ENCODE measurements around the gene MYRIP.

The MYRIP gene

DNA sequence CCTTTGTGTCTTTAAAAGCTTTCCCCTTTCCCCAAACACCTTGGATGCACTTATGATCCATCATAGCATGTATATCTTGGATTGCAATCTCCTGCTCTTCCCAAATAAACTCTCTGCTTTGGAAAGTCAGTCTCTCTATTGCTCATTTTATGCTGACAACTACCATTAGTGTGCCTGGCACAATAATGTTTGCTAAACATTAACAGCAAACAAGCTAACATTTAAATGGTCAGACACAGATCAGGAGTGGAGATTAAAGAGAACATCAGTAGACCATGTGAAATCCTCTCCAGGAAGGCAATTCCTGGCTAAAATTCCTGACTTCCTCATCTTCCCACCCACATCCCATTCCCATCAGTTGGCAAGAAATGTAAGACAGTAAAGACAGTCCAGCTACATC is 455.8 kb downstream of the MYRIP start:
- TF ChIP-seq EZH2 (IDR thresholded peaks at IDR 0.05; ENCODE audit: borderline replicate concordance, low read length) = no peak
- TF ChIP-seq, protein P1, sequence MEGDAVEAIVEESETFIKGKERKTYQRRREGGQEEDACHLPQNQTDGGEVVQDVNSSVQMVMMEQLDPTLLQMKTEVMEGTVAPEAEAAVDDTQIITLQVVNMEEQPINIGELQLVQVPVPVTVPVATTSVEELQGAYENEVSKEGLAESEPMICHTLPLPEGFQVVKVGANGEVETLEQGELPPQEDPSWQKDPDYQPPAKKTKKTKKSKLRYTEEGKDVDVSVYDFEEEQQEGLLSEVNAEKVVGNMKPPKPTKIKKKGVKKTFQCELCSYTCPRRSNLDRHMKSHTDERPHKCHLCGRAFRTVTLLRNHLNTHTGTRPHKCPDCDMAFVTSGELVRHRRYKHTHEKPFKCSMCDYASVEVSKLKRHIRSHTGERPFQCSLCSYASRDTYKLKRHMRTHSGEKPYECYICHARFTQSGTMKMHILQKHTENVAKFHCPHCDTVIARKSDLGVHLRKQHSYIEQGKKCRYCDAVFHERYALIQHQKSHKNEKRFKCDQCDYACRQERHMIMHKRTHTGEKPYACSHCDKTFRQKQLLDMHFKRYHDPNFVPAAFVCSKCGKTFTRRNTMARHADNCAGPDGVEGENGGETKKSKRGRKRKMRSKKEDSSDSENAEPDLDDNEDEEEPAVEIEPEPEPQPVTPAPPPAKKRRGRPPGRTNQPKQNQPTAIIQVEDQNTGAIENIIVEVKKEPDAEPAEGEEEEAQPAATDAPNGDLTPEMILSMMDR (IDR thresholded peaks at IDR 0.05; ENCODE audit: low read length) = no peak
- Histone ChIP-seq H2AFZ (ENCODE audit: low read length) (no peak overlapping the region), H3K9me3 (ENCODE audit: low read length) (no peaks in the 10 kb centered on the region), H3K9me2 (ENCODE audit: low read depth, low read length) (no peaks in the 10 kb centered on the region), H3K79me2 (ENCODE audit: insufficient read depth, low read length) (no peaks in the 10 kb centered on the region), H3K9ac (ENCODE audit: low read length) (no peak overlapping the region), H3K4me1 (ENCODE audit: insufficient read depth, low read length, severe bottlenecking) (no peaks in the 10 kb centered on the region), H4K20me1 (ENCODE audit: insufficient read depth, low read length) (no peaks in the 10 kb centered on the region), H3K36me3 (ENCODE audit: insufficient read depth, low read length) (no peaks in the 10 kb centered on the region), H3F3A (ENCODE audit: insufficient read depth, low read length) (no peaks in the 10 kb centered on the region), H3K4me2 (ENCODE audit: low read length) (no peak overlapping the region), H3K4me3 (ENCODE audit: low read depth, low read length, poor library complexity, severe bottlenecking) (no peak overlapping the region), H3K27ac (ENCODE audit: low read depth, low read length, poor library complexity, severe bottlenecking) (no peak overlapping the region), H3K27me3 (ENCODE audit: insufficient read depth, low read length) (no peaks in the 10 kb centered on the region)

DNA sequence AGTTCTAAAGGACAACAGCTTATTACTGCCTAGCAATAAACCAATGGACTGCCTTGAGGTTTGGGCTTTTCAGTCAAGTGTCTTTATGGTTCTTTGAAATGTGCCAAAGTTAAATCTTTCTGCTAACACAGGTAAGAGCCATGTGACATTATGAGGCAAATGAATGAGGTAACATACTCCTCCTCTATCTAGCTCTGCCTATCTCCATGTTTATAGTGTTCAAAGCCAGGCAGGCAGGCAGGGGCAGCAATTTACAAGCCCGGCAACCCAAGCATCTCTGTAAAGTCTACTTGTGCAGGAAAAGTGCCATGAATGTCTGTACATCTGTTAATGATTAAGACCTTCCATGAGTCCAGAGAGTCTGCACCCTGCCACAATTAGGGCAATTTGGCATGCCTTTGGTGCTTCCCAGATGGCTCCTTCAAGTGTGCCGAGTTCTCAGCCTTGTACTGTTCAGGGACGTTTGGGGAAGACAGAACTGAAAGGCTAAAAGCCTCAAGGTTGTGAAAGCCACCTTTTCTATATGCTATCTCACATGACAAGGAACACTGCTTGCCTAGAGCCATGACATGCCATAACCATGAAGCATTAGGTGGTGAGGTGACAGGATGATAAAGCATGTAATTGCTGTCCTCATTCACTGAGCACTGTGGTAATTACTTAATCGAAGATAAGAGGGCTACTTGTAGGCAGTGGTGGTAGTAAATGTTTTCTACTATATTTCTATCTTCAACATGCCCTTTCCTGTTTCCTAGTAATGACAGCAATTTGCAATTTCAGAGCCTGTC is 458.7 kb downstream of the MYRIP start:
- Histone ChIP-seq H3K9me3 (ENCODE audit: low read length) (no peaks in the 10 kb centered on the region), H3K36me3 (ENCODE audit: insufficient read depth, low read length) (no peaks in the 10 kb centered on the region), H3F3A (ENCODE audit: insufficient read depth, low read length) (no peaks in the 10 kb centered on the region), H3K27me3 (ENCODE audit: insufficient read depth, low read length) (no peaks in the 10 kb centered on the region), H3K4me3 (ENCODE audit: low read depth, low read length, poor library complexity, severe bottlenecking) (no peak overlapping the region), H2AFZ (ENCODE audit: low read length) (no peak overlapping the region), H3K4me2 (ENCODE audit: low read length) (no peak overlapping the region), H3K79me2 (ENCODE audit: insufficient read depth, low read length) (no peaks in the 10 kb centered on the region), H3K27ac (ENCODE audit: low read depth, low read length, poor library complexity, severe bottlenecking) (no peak overlapping the region), H4K20me1 (ENCODE audit: insufficient read depth, low read length) (no peaks in the 10 kb centered on the region), H3K9me2 (ENCODE audit: low read depth, low read length) (no peaks in the 10 kb centered on the region), H3K4me1 (ENCODE audit: insufficient read depth, low read length, severe bottlenecking) (no peaks in the 10 kb centered on the region), H3K9ac (ENCODE audit: low read length) (no peak overlapping the region)
- no peak for TF ChIP-seq EZH2 (IDR thresholded peaks at IDR 0.05; ENCODE audit: borderline replicate concordance, low read length)
- TF ChIP-seq, protein P1 (IDR thresholded peaks at IDR 0.05; ENCODE audit: low read length) = no peak

DNA sequence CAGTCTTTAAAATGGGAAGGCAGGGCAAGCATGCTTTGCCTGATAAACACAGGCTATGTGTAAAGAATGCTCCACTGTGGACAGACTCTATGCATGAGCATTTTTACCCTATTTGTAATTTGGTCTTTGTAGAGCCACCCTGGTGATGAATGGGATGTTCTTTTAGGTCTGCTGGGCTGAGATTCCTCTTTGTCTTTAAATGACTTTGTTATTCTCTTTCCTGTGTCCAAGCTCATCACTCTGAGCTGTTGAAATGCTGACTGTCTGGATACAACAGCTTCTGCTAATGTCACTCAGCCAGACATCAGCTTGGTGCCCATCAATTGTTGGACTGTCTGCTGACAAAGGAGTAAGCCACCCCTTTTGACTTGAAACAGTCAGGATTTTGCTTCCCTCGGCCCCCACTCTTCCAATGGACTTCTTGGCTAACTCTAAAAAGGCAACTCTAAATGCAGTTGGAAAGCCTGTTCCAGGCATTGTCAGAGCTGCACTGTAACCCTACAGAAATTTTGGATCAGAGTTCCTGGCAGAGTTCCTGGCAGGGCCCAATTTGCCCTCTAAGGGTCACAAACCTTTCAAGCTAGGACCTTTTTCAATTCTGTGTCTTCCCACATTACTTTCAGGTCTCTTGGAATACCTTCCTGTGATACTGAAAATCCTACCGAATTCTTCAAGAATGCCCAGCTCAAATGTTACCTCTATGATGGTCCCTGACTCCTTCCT is 459.6 kb downstream of the MYRIP start:
- Histone ChIP-seq H3K4me2 (ENCODE audit: low read length) (no peak overlapping the region), H3K9me2 (ENCODE audit: low read depth, low read length) (no peaks in the 10 kb centered on the region), H3K9ac (ENCODE audit: low read length) (no peak overlapping the region), H3K9me3 (ENCODE audit: low read length) (no peaks in the 10 kb centered on the region), H3K36me3 (ENCODE audit: insufficient read depth, low read length) (no peaks in the 10 kb centered on the region), H3F3A (ENCODE audit: insufficient read depth, low read length) (no peaks in the 10 kb centered on the region), H3K4me1 (ENCODE audit: insufficient read depth, low read length, severe bottlenecking) (no peaks in the 10 kb centered on the region), H4K20me1 (ENCODE audit: insufficient read depth, low read length) (no peaks in the 10 kb centered on the region), H3K27ac (ENCODE audit: low read depth, low read length, poor library complexity, severe bottlenecking) (no peak overlapping the region), H2AFZ (ENCODE audit: low read length) (no peak overlapping the region), H3K79me2 (ENCODE audit: insufficient read depth, low read length) (no peaks in the 10 kb centered on the region), H3K4me3 (ENCODE audit: low read depth, low read length, poor library complexity, severe bottlenecking) (no peak overlapping the region), H3K27me3 (ENCODE audit: insufficient read depth, low read length) (no peaks in the 10 kb centered on the region)
- TF ChIP-seq, protein P1 (IDR thresholded peaks at IDR 0.05; ENCODE audit: low read length) = no peak
- no peak for TF ChIP-seq EZH2 (IDR thresholded peaks at IDR 0.05; ENCODE audit: borderline replicate concordance, low read length)

All from OCI-LY1 (cell line).